ENCODE results near the gene VARS2.
"Not testable (repeated sequence)": the region's sequence is repeated elsewhere in the genome, so short reads cannot be mapped to it uniquely, and the experiment has no call there.

VARS2 gene

GRCh38 chr6:30914076-30914853 is at the start of gene VARS2:
Gene VARS2 (plus strand): TSS chr6:30914238. CDS start chr6:30914837, 599 bp downstream.
- in situ Hi-C loops (cut with MboI; ENCODE audit: low sequenced_read_pairs), result loop anchor here (25.0 kb wide), 1 partner anchor 173 kb away; no protein-coding TSS in a partner anchor

DNA sequence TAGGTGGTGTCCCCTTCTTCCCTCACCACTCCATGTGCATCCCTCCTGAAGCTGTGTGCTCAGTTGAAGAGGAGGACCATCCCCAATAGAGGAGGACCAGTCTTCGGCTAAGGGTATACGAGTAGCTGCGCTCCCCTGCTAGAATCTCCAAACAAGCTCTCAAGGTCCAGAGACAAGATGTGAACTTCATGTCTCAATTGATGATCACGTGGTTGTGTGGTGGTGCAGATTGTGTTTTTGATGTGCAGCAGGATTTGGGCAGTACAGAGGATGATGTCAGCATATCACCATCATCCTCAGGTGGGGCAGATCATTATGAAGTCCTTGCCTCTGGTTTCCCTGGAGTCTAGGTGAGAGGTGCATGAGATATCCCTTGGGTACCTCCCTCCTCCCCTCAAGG is 49.7 kb upstream of the VARS2 start:
- in situ Hi-C loops (cut with MboI; ENCODE audit: low sequenced_read_pairs), result no loop called here

GRCh38 chr6:30869241-30869749 is 44.7 kb upstream of the VARS2 start:
- in situ Hi-C loops (cut with MboI; ENCODE audit: low sequenced_read_pairs), result not testable (repeated sequence)

GRCh38 chr6:30870546-30870945 is 43.5 kb upstream of the VARS2 start:
- in situ Hi-C loops (cut with MboI; ENCODE audit: low sequenced_read_pairs), result loop anchor here (10.0 kb wide), 1 partner anchor 136 kb away; no protein-coding TSS in a partner anchor

GRCh38 chr6:30871592-30872183 is 42.4 kb upstream of the VARS2 start:
- in situ Hi-C loops (cut with MboI; ENCODE audit: low sequenced_read_pairs), result loop anchor here (10.0 kb wide), 1 partner anchor 137 kb away; no protein-coding TSS in a partner anchor

GRCh38 chr6:30873137-30873640 is 40.8 kb upstream of the VARS2 start:
- in situ Hi-C loops (cut with MboI; ENCODE audit: low sequenced_read_pairs), result loop anchor here (10.0 kb wide), 1 partner anchor 138 kb away; no protein-coding TSS in a partner anchor

GRCh38 chr6:30873795-30874194 is 40.2 kb upstream of the VARS2 start:
- in situ Hi-C loops (cut with MboI; ENCODE audit: low sequenced_read_pairs), result loop anchor here (10.0 kb wide), 1 partner anchor 139 kb away; no protein-coding TSS in a partner anchor

GRCh38 chr6:30875244-30876038 is 38.6 kb upstream of the VARS2 start:
- in situ Hi-C loops (cut with MboI; ENCODE audit: low sequenced_read_pairs), result loop anchor here (10.0 kb wide), 1 partner anchor 141 kb away; no protein-coding TSS in a partner anchor

DNA sequence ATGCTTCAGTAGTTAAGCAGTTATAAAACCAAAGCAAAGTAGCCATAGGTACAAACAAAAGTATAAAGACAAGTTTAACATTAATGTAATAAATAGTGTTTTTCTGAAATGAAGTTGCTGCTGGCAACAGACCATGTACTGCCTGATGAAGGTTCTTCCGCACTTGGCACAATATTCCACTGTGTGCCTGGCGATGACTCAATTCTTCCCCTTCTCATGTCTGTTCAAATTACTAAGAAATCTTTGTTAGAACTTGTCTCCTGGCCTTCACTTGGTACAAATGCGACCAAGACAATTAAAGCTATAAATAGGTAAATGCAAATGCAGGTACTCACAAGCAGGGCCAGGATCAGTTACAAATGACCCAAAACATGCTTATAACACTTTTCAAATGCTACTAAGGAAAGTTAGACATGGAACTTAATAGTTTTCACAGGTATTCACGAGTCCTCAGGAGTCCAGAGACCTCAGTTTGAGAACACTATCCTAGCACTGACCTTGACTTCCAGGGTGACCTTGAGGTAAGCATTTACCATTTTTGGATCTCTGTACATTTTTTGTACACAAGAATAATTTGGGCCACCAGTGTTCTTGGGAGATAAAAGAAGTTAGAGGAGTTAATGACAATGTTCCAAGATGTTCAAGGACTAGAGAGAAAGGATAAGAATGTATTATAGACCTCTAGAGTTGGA is 37.9 kb upstream of the VARS2 start:
- in situ Hi-C loops (cut with MboI; ENCODE audit: low sequenced_read_pairs), result loop anchor here (10.0 kb wide), 1 partner anchor 141 kb away; no protein-coding TSS in a partner anchor

DNA sequence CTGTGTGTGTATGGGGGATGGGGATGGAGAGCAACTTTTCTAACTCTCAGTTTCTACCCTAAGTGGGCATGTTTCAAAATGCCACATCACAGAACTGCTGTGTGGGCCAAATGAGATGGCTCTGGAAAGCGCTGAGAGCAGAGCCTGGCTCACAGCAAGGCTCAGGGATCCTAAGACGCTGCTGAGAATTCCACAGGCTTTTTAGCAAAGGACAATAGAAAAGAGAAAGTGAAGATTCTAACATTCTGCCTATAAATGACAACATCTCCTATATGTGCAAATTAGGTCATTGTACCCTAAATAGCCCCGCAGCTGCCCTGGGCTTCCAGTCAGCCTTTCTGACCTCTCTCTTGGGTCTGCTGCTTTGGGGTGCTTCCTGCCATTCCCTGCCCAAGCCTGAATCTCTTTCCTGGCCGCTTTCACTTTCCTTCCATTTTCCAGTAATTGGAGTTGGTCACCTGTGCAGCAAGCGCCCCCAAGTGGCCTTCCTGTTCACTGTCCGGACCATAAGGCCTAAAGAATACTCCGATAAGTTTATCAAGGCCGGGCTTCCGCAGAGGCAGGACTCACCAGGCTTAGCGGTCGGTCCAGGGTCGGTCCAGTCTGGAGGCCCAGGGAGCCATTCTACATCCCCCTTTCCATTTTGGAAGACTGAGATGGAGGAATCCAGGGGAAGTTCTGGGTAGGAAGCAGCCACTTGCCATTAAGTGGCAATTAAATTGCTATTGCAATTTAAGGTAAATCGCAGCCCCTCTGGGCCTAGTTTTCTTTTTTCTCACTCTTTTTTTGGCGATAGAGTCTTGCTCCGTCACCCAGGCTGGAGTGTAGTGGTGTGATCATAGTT is 36.4 kb upstream of the VARS2 start:
- in situ Hi-C loops (cut with MboI; ENCODE audit: low sequenced_read_pairs), result loop anchor here (10.0 kb wide), 1 partner anchor 143 kb away; no protein-coding TSS in a partner anchor

DNA sequence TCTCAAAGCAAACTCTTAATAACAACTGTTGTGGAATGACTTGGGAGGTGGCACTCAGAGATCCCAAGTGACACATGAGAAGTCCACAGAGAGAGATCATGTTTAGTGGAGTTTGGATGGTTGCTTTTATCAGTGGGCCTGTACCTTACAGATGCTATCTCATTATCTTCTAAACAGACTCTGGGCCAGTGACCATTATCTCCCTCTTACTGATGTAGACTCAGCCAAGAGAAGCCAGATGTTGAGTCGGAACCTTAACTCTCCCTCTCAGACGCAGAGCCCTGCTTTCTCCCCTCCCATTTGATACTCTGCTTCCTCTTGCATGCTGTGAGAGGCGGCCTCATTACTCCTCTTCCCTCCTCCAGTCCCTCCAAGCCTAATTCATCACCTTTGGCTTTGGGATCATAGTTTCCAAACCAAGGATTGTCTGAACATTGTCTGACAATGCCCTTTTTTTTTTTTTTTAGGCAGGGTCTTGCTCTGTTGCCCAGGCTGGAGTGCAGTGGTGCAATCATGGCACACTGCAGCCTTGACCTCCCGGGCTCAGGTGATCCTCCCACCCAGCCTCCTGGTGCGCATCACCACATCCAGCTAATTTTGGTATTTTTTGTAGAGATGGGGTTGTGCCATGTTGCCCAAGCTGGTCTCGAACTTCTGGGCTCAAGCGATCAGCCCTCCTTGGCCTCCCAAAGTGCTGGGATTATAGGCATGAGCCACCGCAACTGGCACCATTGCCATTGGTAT is 34.2 kb upstream of the VARS2 start:
- in situ Hi-C loops (cut with MboI; ENCODE audit: low sequenced_read_pairs), result loop anchor here (10.0 kb wide), 1 partner anchor 145 kb away; no protein-coding TSS in a partner anchor

DNA sequence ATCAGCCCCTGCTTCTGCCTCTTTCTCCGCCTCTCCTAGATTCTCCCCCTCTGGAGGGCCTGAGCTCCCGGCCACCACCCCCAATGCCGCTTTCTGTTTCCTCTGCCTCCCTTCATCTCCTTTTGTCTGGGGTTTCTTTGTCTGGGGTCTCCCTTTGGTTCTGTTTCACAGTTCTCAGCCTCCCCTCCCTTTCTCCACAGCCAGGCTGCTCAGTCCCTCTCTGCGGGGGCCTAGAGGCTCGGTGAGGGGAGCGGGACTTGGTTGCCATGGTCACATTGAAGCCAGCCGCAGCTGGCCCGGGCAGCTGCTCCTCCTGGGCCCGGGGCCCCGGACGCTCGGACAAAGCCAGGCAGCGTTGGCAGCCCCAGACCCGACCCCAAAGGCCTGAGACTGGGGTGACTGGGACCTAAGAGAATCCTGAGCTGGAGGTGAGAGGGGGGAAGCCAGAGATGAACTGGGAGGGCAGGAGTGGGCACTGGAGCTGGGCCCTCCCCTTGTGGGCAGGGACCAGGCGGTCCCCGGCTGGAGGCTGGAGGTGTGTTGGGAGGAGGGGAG is 33.3 kb upstream of the VARS2 start:
- in situ Hi-C loops (cut with MboI; ENCODE audit: low sequenced_read_pairs), result no loop called here

- in situ Hi-C loops (cut with MboI; ENCODE audit: low sequenced_read_pairs), result no loop called here
These were observed 32.4 kb upstream of the VARS2 start for GRCh38 chr6:30881392-30882203.

- in situ Hi-C loops (cut with MboI; ENCODE audit: low sequenced_read_pairs), result no loop called here
These were observed 31.8 kb upstream of the VARS2 start for GRCh38 chr6:30882204-30882758.

DNA sequence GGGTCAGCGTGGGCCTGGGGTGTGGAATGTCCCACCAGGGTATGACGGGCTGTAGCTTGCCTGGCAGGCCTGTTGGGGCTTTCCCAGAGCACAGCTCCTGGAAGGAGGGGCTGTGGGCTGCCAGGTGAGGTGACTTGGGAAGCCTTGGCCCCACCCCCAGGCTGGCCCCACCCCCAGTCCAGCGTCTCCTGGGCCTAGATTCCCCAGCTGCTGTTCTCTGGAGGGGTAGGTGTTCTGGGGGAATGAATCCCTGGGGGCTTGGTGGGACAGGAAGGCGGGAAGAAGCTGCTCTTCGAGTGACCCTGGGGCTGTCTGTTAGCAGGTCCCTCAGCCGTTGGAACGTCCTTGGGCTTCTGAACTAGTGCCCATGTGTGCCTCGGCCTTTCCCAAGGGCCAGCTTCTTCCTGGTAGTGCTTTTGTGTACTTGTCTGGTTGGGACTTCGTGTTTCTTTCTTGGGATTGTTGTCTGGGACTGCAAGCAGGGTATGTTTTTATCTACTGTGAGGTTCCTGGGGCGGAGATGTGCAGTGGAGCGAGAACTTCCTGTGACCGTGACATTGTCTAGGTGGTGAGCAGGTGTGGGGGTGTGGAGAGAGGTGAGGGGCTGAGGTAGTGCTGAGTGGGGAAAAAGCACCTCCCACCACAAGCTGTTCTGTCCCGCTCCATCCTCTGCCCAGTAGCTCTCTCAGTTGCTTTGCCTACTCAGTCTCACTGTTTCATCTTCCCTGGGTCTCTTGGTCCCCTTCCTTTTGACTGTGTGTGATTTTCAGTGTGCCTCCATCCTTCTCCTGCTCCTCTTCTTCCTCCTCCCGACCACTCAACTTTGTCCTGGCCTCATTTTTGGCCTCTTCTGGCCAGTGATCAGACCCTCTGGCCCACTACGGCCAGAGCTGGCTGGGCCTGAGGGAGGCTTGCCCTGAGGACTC is 31.0 kb upstream of the VARS2 start:
- in situ Hi-C loops (cut with MboI; ENCODE audit: low sequenced_read_pairs), result no loop called here

Measured in HL-60/S4 (cell line).